Epithelial cell of esophagus (primary cell): Measurements from ENCODE around the gene MICU1.

Experiments used
- DNase-seq: peaks from one replicate; pipeline ENCODE4 v3.0.0; 2010; ENCODE audit warnings: low read depth
- H3K4me3 ChIP-seq: 2 replicates; pipeline ENCODE4 v1.5.1; 2011; ENCODE audit warnings: mild to moderate bottlenecking, low read length, control low read depth
- CTCF ChIP-seq: IDR thresholded peaks from 2 replicates; pipeline ENCODE4 v1.5.1; 2011; ENCODE audit warnings: low read depth, mild to moderate bottlenecking, low read length, control low read depth, inconsistent platforms; ENCODE audit not compliant: insufficient read depth; ENCODE audit errors: missing control alignments

Gene MICU1

GRCh38 chr10:72321248-72322029 is 304.4 kb downstream of the MICU1 start:
- TF ChIP-seq CTCF = no peak
- DNase-seq = no peak

GRCh38 chr10:72320676-72321247 is 305.1 kb downstream of the MICU1 start:
- peak; percentile 98 for DNase-seq
- no peak for TF ChIP-seq CTCF
- no peak overlapping the region for H3K4me3 ChIP-seq

More at GRCh38 chr10:72321248-72322029, 304.4 kb downstream of the MICU1 start:
- no peak overlapping the region for H3K4me3 ChIP-seq

GRCh38 chr10:72319416-72320254 is 306.2 kb downstream of the MICU1 start:
- DNase-seq = peak; percentile 98
- TF ChIP-seq CTCF = peak; percentile 7
- H3K4me3 ChIP-seq = peak overlapping the region; percentile 21

GRCh38 chr10:72318418-72319262 is 307.2 kb downstream of the MICU1 start:
- no peak for TF ChIP-seq CTCF
- no peak overlapping the region for H3K4me3 ChIP-seq
- DNase-seq = no peak
